Endothelial cell of umbilical vein (primary cell): ENCODE results near the gene BAZ1B.
"Not testable (repeated sequence)": the region's sequence is repeated elsewhere in the genome, so short reads cannot be mapped to it uniquely, and the experiment has no call there.

Experiments used
- CTCF ChIP-seq, 2 donors: IDR thresholded peaks; 1 replicate in 1 of 2; 2 replicates in 1 of 2; pipeline ENCODE4 v1.5.1; 2011; ENCODE audit warnings: low read length in 2 of 2, mild to moderate bottlenecking in 2 of 2, moderate library complexity in 2 of 2, control low read depth in 1 of 2, inconsistent platforms in 1 of 2, low read depth in 1 of 2; ENCODE audit not compliant: insufficient read depth in 1 of 2; ENCODE audit errors: extremely low read depth in 1 of 2
- EZH2 ChIP-seq: IDR thresholded peaks from 2 replicates; pipeline ENCODE4 v1.6.1; 2012; ENCODE audit warnings: borderline replicate concordance, low read depth, mild to moderate bottlenecking, moderate library complexity, low read length, inconsistent platforms; ENCODE audit not compliant: severe bottlenecking
- FOS ChIP-seq: IDR thresholded peaks from 2 replicates; pipeline ENCODE4 v1.6.1; 2011; ENCODE audit warnings: mild to moderate bottlenecking, low read length, moderate library complexity, borderline replicate concordance; ENCODE audit not compliant: insufficient read depth
- MAX ChIP-seq: IDR thresholded peaks from 2 replicates; pipeline ENCODE4 v1.6.1; 2011; ENCODE audit not compliant: insufficient read depth, insufficient read length
- POLR2A ChIP-seq: IDR thresholded peaks from 2 replicates; pipeline ENCODE4 v1.6.1; 2012; ENCODE audit warnings: low read depth, mild to moderate bottlenecking, control low read depth, low read length
- POLR2AphosphoS5 ChIP-seq: IDR thresholded peaks from 2 replicates; pipeline ENCODE4 v1.6.1; 2012; ENCODE audit warnings: low read depth, mild to moderate bottlenecking, control low read depth, low read length, moderate library complexity; ENCODE audit not compliant: insufficient read depth

- TF ChIP-seq POLR2A; CTCF (IDR thresholded peaks at IDR 0.05; ENCODE audit: extremely low read depth in 1 of 2, insufficient read depth in 1 of 2, low read depth in 1 of 2, low read length in 2 of 2); EZH2; MAX; POLR2AphosphoS5; FOS: not testable (repeated sequence)
Measured at GRCh38 chr7:73550093-73550492, 28.0 kb upstream of the BAZ1B start.
